Loucy (cell line): ENCODE measurements around the gene TTLL12.

Experiments used
- H2AFZ ChIP-seq: fragments of 200-600 bp; sonication (generic); 2 replicates; pipeline ENCODE4 v1.6.0; 2016; ENCODE audit warnings: antibody characterized with exemption, mild to moderate bottlenecking, low read length, moderate library complexity
- H3F3A ChIP-seq: fragments of 200-600 bp; 2 replicates; pipeline ENCODE4 v1.6.0; 2016; ENCODE audit warnings: antibody characterized with exemption, low read depth, mild to moderate bottlenecking
- H3K27me3 ChIP-seq: fragments of 200-600 bp; sonication (generic); 2 replicates; pipeline ENCODE4 v1.6.1; 2014; ENCODE audit warnings: low read length, mild to moderate bottlenecking; ENCODE audit not compliant: insufficient read depth, poor library complexity, severe bottlenecking
- H3K36me3 ChIP-seq: fragments of 200-600 bp; sonication (generic); 2 replicates; pipeline ENCODE4 v1.6.1; 2016; ENCODE audit warnings: low read length; ENCODE audit not compliant: insufficient read depth
- H3K4me1 ChIP-seq: fragments of 200-600 bp; sonication (generic); 2 replicates; pipeline ENCODE4 v1.5.1; 2014; ENCODE audit warnings: low read length, mild to moderate bottlenecking; ENCODE audit not compliant: insufficient read depth, poor library complexity, severe bottlenecking
- H3K4me2 ChIP-seq: fragments of 200-600 bp; sonication (generic); 2 replicates; pipeline ENCODE4 v1.6.0; 2014; ENCODE audit warnings: antibody characterized with exemption, low read length, low read depth, mild to moderate bottlenecking; ENCODE audit not compliant: poor library complexity, severe bottlenecking
- H3K4me3 ChIP-seq: fragments of 200-600 bp; sonication (generic); 2 replicates; pipeline ENCODE4 v1.5.1; 2014; ENCODE audit warnings: low read length, mild to moderate bottlenecking, mixed read lengths; ENCODE audit not compliant: poor library complexity, severe bottlenecking
- H3K79me2 ChIP-seq: fragments of 200-600 bp; sonication (generic); 2 replicates; pipeline ENCODE4 v1.6.1; 2014; ENCODE audit warnings: low read length; ENCODE audit not compliant: insufficient read depth
- H3K9ac ChIP-seq: fragments of 200-600 bp; sonication (generic); 2 replicates; pipeline ENCODE4 v1.6.0; 2014; ENCODE audit warnings: mild to moderate bottlenecking, low read depth, low read length, moderate library complexity; ENCODE audit not compliant: poor library complexity, severe bottlenecking
- H3K9me2 ChIP-seq: fragments of 200-600 bp; sonication (generic); replicated peaks from 2 replicates; pipeline ENCODE4 v1.6.1; 2016; ENCODE audit warnings: low read depth, low read length, mixed read lengths
- H3K9me3 ChIP-seq: fragments of 200-600 bp; sonication (generic); 2 replicates; pipeline ENCODE4 v1.6.1; 2014; ENCODE audit warnings: mild to moderate bottlenecking, antibody characterized with exemption, low read length, low read depth; ENCODE audit not compliant: insufficient read depth
- H4K20me1 ChIP-seq: fragments of 200-600 bp; sonication (generic); 2 replicates; pipeline ENCODE4 v1.6.0; 2014; ENCODE audit warnings: antibody characterized with exemption, low read length, mild to moderate bottlenecking; ENCODE audit not compliant: insufficient read depth, poor library complexity, severe bottlenecking
- EZH2phosphoT487 ChIP-seq: fragments of 200-600 bp; IDR thresholded peaks from 2 replicates; pipeline ENCODE4 v1.6.1; 2018; ENCODE audit warnings: antibody characterized with exemption, mild to moderate bottlenecking, moderate library complexity, borderline replicate concordance
- TF ChIP-seq, protein P1 (sequence below): fragments of 200-600 bp; sonication (generic); conservative IDR thresholded peaks from 2 replicates; pipeline ENCODE4 v1.5.1; 2014; ENCODE audit warnings: mild to moderate bottlenecking, antibody characterized with exemption, low read length

TTLL12 gene

GRCh38 chr22:43198936-43199335, 12.0 kb upstream of the TTLL12 start:
- Histone ChIP-seq H3K27me3 (no peaks in the 10 kb centered on the region), H3K9me3 (no peaks in the 10 kb centered on the region), H4K20me1 (no peaks in the 10 kb centered on the region), H3F3A (no peaks in the 10 kb centered on the region), H3K36me3 (no peaks in the 10 kb centered on the region), H3K79me2 (no peaks in the 10 kb centered on the region), H3K4me2 (no peak overlapping the region), H3K9me2 (no peaks in the 10 kb centered on the region), H3K4me1 (no peaks in the 10 kb centered on the region), H2AFZ (no peak overlapping the region), H3K9ac (no peak overlapping the region), H3K4me3 (no peak overlapping the region)
- no peak for TF ChIP-seq EZH2phosphoT487
- TF ChIP-seq, protein P1, sequence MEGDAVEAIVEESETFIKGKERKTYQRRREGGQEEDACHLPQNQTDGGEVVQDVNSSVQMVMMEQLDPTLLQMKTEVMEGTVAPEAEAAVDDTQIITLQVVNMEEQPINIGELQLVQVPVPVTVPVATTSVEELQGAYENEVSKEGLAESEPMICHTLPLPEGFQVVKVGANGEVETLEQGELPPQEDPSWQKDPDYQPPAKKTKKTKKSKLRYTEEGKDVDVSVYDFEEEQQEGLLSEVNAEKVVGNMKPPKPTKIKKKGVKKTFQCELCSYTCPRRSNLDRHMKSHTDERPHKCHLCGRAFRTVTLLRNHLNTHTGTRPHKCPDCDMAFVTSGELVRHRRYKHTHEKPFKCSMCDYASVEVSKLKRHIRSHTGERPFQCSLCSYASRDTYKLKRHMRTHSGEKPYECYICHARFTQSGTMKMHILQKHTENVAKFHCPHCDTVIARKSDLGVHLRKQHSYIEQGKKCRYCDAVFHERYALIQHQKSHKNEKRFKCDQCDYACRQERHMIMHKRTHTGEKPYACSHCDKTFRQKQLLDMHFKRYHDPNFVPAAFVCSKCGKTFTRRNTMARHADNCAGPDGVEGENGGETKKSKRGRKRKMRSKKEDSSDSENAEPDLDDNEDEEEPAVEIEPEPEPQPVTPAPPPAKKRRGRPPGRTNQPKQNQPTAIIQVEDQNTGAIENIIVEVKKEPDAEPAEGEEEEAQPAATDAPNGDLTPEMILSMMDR: no peak

DNA sequence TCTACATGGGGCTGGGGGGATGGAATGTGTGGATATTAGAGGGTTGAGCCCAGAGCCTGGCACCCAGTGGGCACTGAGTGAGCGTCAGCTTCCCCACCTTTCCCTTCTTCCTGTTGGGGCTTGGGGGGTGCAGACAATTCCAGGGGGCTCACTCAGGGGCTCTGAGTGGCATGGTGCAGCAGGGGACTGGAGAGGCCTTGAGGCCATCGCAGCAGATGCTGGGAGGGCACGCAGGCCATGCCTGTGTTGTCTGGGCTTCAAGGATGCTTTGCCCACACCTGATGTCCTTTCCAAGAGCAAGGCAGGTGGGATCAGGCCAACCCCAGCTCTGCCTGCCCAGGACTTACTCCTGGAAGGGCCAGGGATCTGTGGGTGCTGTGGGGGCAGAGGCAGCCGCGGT, 11.2 kb upstream of the TTLL12 start:
- Histone ChIP-seq H3K9me2 (no peaks in the 10 kb centered on the region), H3K4me3 (no peak overlapping the region)
- TF ChIP-seq, protein P1: no peak
- no peak for TF ChIP-seq EZH2phosphoT487

DNA sequence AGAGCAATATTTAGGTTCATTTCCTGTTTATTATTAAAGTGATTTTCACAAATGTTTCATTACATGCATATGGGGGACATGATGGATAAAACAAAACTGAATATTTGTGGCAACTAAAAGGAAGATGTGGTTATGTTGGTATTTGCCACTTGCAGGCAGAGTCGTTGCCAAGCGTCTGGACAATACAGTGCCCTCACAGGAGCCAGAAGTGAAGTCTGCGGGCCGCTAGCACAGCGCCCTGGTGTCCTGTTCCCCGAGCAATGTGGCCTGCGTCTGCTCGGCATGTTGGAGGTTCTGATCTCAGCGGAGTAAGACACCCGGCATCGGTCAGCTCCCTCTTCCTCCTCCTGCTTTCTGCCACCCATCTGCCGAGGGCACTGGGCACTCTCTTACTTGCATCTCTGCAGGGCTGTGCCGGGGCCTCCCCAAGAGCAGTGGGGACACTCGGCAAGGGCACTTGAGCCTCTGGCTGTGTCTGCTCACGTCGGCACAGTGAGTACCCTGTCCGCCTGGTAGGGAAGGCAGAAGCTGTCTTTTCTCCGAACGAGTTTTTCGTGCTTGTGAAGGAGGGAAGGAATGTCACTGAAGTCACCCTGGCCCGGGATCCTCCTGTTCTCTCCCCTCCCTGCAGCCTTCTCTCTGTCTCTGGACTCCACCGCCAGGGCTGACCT, 10.5 kb upstream of the TTLL12 start:
- Histone ChIP-seq H3K4me1 (no peaks in the 10 kb centered on the region), H3K9me3 (no peaks in the 10 kb centered on the region), H3K36me3 (no peaks in the 10 kb centered on the region), H3K27me3 (no peaks in the 10 kb centered on the region), H3K4me3 (no peak overlapping the region), H3F3A (no peaks in the 10 kb centered on the region), H3K9me2 (no peaks in the 10 kb centered on the region), H2AFZ (no peak overlapping the region), H4K20me1 (no peaks in the 10 kb centered on the region), H3K9ac (no peak overlapping the region), H3K4me2 (no peak overlapping the region), H3K79me2 (no peaks in the 10 kb centered on the region)
- TF ChIP-seq EZH2phosphoT487: no peak
- TF ChIP-seq, protein P1: no peak

More for the DNA sequence above, 11.2 kb upstream of the TTLL12 start:
- Histone ChIP-seq H3K4me1 (no peaks in the 10 kb centered on the region), H3K27me3 (no peaks in the 10 kb centered on the region), H3K4me2 (no peak overlapping the region), H3K36me3 (no peaks in the 10 kb centered on the region), H3K79me2 (no peaks in the 10 kb centered on the region), H4K20me1 (no peaks in the 10 kb centered on the region), H3F3A (no peaks in the 10 kb centered on the region), H3K9me3 (no peaks in the 10 kb centered on the region), H3K9ac (no peak overlapping the region), H2AFZ (no peak overlapping the region)
